HG03521 (cell line): ENCODE data around the gene DOK1.

Source experiments
- ATAC-seq: cut with Tn5 transposase; IDR thresholded peaks from one replicate; pipeline ENCODE4 v1.9.1; 2021; ENCODE audit warnings: mild to moderate bottlenecking, moderate library complexity; ENCODE audit not compliant: unreplicated experiment

Gene DOK1

GRCh38 chr2:74566754-74567085 is 12.2 kb downstream of the DOK1 start:
- no peak for ATAC-seq

GRCh38 chr2:74567881-74568280 is 13.4 kb downstream of the DOK1 start:
- no peak for ATAC-seq

- ATAC-seq, result no peak
Observed at GRCh38 chr2:74569686-74570085, 15.2 kb downstream of the DOK1 start.

GRCh38 chr2:74571058-74571457 is 16.5 kb downstream of the DOK1 start:
- peak; percentile 62 for ATAC-seq

GRCh38 chr2:74572178-74572925 is 17.8 kb downstream of the DOK1 start:
- no peak for ATAC-seq

GRCh38 chr2:74573747-74574562 is 19.4 kb downstream of the DOK1 start:
- ATAC-seq, result no peak

GRCh38 chr2:74575320-74575719 is 20.8 kb downstream of the DOK1 start:
- ATAC-seq, result no peak

- no peak for ATAC-seq
Observed at GRCh38 chr2:74576211-74576862, 21.8 kb downstream of the DOK1 start.

GRCh38 chr2:74576863-74577229 is 22.3 kb downstream of the DOK1 start:
- no peak for ATAC-seq

- ATAC-seq, result no peak
Observed at GRCh38 chr2:74577448-74577847, 22.9 kb downstream of the DOK1 start.

GRCh38 chr2:74578408-74578807 is 23.9 kb downstream of the DOK1 start:
- ATAC-seq, result no peak

GRCh38 chr2:74581463-74581862 is 26.9 kb downstream of the DOK1 start:
- no peak for ATAC-seq

- ATAC-seq, result no peak
Observed at GRCh38 chr2:74582184-74582583, 27.7 kb downstream of the DOK1 start.

- ATAC-seq, result no peak
Observed at GRCh38 chr2:74583504-74583903, 29.0 kb downstream of the DOK1 start.

GRCh38 chr2:74584088-74584645 is 29.6 kb downstream of the DOK1 start:
- ATAC-seq, result no peak

- no peak for ATAC-seq
Observed at GRCh38 chr2:74585406-74586185, 31.1 kb downstream of the DOK1 start.

- ATAC-seq, result peak; percentile 59
Observed at GRCh38 chr2:74587664-74588277, 33.3 kb downstream of the DOK1 start.

- no peak for ATAC-seq
Observed at GRCh38 chr2:74588664-74589063, 34.1 kb downstream of the DOK1 start.

- ATAC-seq, result no peak
Observed at GRCh38 chr2:74593826-74594772, 39.6 kb downstream of the DOK1 start.
